Breast epithelium (tissue), 4 donors: ENCODE data around the gene BBS7. TPM values are rescaled to one million over a fixed set of nuclear protein-coding genes. Genes with fewer than 3 reads are reported as not detected.

ENCODE experiments used
- DNase-seq, 2 donors: peaks; one replicate each; pipeline ENCODE4 v3.0.0-alpha.2; 2019; ENCODE audit warnings: low spot score in 2 of 2
- H3K27ac ChIP-seq, 2 donors: fragments of 200-600 bp; sonication (generic) in 1 of 2; one replicate each; pipeline ENCODE4 v1.5.1; 2016 to 2019; ENCODE audit warnings: mild to moderate bottlenecking in 1 of 2
- H3K27me3 ChIP-seq, 2 donors: fragments of 200-600 bp; sonication (generic) in 1 of 2; one replicate each; pipeline versions ENCODE4 v1.5.1 to v1.6.0; 2017 to 2019; ENCODE audit warnings: control low read depth in 1 of 2, mild to moderate bottlenecking in 1 of 2
- H3K36me3 ChIP-seq: fragments of 200-600 bp; one replicate; pipeline ENCODE4 v1.5.1; 2019
- H3K4me1 ChIP-seq, 2 donors: fragments of 200-600 bp; sonication (generic); one replicate each; pipeline ENCODE4 v1.5.1; 2016 to 2019; ENCODE audit warnings: control low read depth in 1 of 2
- H3K4me3 ChIP-seq, 3 donors: fragments of 200-600 bp; sonication (generic); 1 replicate in 2 of 3; 2 replicates in 1 of 3; pipeline ENCODE4 v1.5.1; 2016 to 2019; ENCODE audit warnings: mild to moderate bottlenecking in 3 of 3, moderate library complexity in 2 of 3
- H3K9me3 ChIP-seq, 2 donors: fragments of 200-600 bp; sonication (generic) in 1 of 2; one replicate each; pipeline ENCODE4 v1.5.1; 2016 to 2019; ENCODE audit warnings: control low read depth in 1 of 2
- CTCF ChIP-seq, 3 donors: fragments of 450-650 bp; IDR thresholded peaks; one replicate each; pipeline ENCODE4 v1.5.1; 2016 to 2017; ENCODE audit warnings: antibody characterized with exemption in 3 of 3, mild to moderate bottlenecking in 3 of 3, moderate library complexity in 3 of 3
- POLR2A ChIP-seq: fragments of 450-650 bp; IDR thresholded peaks from one replicate; pipeline ENCODE4 v1.6.1; 2016; ENCODE audit warnings: antibody characterized with exemption, mild to moderate bottlenecking, moderate library complexity
- POLR2AphosphoS5 ChIP-seq, 3 donors: sonication (generic); formaldehyde crosslinking; IDR thresholded peaks; one replicate each; pipeline ENCODE4 v1.6.1; 2017; ENCODE audit warnings: antibody characterized with exemption in 3 of 3
- intact Hi-C: fragments of 100-400 bp; cut with DNase I; formaldehyde crosslinking; loops from one replicate; pipeline ENCODE4 v1.15.1; 2023; ENCODE audit warnings: low total_unique reads
- total RNA-seq, 3 donors: library from RNA; depleted of rRNA; stranded (reverse); fragments of >200 nt; gene quantifications; one replicate each; pipeline ENCODE4 v1.1.0, GENCODE V29; 2016

The BBS7 gene
- total RNA-seq, 3 donors from 2014 or later = 12.5 to 16.0 (median 14.7) TPM

- intact Hi-C loops = no loop called here
- Histone ChIP-seq H3K27ac (no peak overlapping the region), H3K27me3 (peaks cover 0 to 3% of the 10 kb centered on the region in 2 donors), H3K4me3 (no peak overlapping the region), H3K9me3 (peaks cover 0 to 5% of the 10 kb centered on the region in 2 donors), H3K36me3 (no peaks in the 10 kb centered on the region), H3K4me1 (no peaks in the 10 kb centered on the region)
- no peak for DNase-seq
- TF ChIP-seq POLR2A = no peak
- TF ChIP-seq POLR2AphosphoS5 (IDR thresholded peaks at IDR 0.05) = no peak
- no peak for TF ChIP-seq CTCF (IDR thresholded peaks at IDR 0.05)
Measured at GRCh38 chr4:121783210-121783609, 87.1 kb downstream of the BBS7 start.

- H3K4me3 ChIP-seq = no peak overlapping the region
- peaks cover 0 to under 1% of the 10 kb centered on the region in 2 donors for H3K9me3 ChIP-seq
- H3K36me3 ChIP-seq = no peaks in the 10 kb centered on the region
- no peaks in the 10 kb centered on the region for H3K4me1 ChIP-seq
- H3K27ac ChIP-seq = no peak overlapping the region
- peaks cover 0 to 3% of the 10 kb centered on the region in 2 donors for H3K27me3 ChIP-seq
- intact Hi-C loops = no loop called here
- TF ChIP-seq POLR2A = no peak
- TF ChIP-seq CTCF (IDR thresholded peaks at IDR 0.05) = no peak
- no peak for TF ChIP-seq POLR2AphosphoS5 (IDR thresholded peaks at IDR 0.05)
- DNase-seq = no peak
Measured at GRCh38 chr4:121778991-121779628, 91.2 kb downstream of the BBS7 start.

GRCh38 chr4:121777625-121778024 lies 92.6 kb downstream of the BBS7 start:
- H3K27ac ChIP-seq = no peak overlapping the region
- TF ChIP-seq CTCF (IDR thresholded peaks at IDR 0.05) (no peak), POLR2A (no peak), POLR2AphosphoS5 (IDR thresholded peaks at IDR 0.05) (no peak)
- H3K9me3 ChIP-seq = no peaks in the 10 kb centered on the region
- H3K36me3 ChIP-seq = no peaks in the 10 kb centered on the region
- H3K27me3 ChIP-seq = peaks cover 0 to 3% of the 10 kb centered on the region in 2 donors
- no peak overlapping the region for H3K4me3 ChIP-seq
- H3K4me1 ChIP-seq = no peaks in the 10 kb centered on the region
- intact Hi-C loops = no loop called here
- DNase-seq = no peak

DNA sequence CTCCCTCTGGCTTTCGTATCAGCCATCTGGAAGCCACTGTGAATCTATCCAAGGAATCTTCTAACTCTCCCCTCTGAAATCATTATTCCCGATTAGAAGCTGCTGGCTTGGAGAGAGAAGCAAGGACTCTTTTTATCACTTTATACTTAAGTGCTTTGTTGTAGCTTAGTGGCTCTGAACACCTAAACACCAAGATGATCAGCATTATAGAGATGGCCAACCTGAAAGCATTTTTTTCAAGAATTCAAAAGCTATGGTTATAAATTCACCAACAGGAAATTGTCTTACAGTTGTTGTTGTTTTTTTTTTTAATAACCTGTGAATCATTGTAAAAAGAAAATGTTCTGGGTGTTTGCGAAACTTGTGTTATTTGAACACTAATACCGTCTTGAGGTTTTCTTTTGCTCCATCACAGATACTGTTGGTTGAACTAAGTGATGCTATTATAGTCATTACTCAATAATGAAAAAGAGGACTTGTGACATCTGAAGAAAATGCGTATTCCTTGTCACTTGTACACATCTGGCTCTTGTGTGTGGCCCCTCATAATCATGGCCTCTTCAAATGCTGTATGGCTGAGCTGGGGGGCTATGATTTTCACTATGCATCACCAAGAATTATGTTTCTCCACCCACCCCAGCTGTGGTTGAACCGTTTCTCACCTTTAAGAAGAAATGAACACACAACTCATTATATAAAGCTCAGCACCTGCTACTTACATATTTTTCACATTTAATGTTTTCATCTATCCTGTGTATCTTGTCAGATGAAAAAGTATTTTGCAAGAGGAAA lies 93.5 kb downstream of the BBS7 start:
- DNase-seq = no peak
- H3K36me3 ChIP-seq = no peaks in the 10 kb centered on the region
- H3K27ac ChIP-seq = no peak overlapping the region
- TF ChIP-seq POLR2AphosphoS5 (IDR thresholded peaks at IDR 0.05) (no peak), CTCF (IDR thresholded peaks at IDR 0.05) (no peak), POLR2A (no peak)
- no peaks in the 10 kb centered on the region for H3K9me3 ChIP-seq
- no peaks in the 10 kb centered on the region for H3K4me1 ChIP-seq
- no peak overlapping the region for H3K4me3 ChIP-seq
- intact Hi-C loops = no loop called here
- peaks cover 0 to 3% of the 10 kb centered on the region in 2 donors for H3K27me3 ChIP-seq

Other genes with a start within 250 kb of the BBS7 start
- gene ANXA5, start 173.5 kb downstream of the BBS7 start, total RNA-seq = 100 to 1,000 TPM; 286 to 430 (median 292) TPM
- not detected for gene SMIM43, start 105.3 kb downstream of the BBS7 start, total RNA-seq
- 10 to 100 TPM; 23.4 to 27.2 (median 25.2) TPM for gene EXOSC9, start 69.2 kb downstream of the BBS7 start, total RNA-seq
- gene CCNA2, start 46.6 kb downstream of the BBS7 start, total RNA-seq = 1 to 10 TPM; 1.3 to 3.8 (median 1.8) TPM
- under 1 TPM; 0.64 to 0.98 (median 0.88) TPM for gene TRPC3, start 81.6 kb upstream of the BBS7 start, total RNA-seq